ENCODE data around the gene MNAT1.

DNA sequence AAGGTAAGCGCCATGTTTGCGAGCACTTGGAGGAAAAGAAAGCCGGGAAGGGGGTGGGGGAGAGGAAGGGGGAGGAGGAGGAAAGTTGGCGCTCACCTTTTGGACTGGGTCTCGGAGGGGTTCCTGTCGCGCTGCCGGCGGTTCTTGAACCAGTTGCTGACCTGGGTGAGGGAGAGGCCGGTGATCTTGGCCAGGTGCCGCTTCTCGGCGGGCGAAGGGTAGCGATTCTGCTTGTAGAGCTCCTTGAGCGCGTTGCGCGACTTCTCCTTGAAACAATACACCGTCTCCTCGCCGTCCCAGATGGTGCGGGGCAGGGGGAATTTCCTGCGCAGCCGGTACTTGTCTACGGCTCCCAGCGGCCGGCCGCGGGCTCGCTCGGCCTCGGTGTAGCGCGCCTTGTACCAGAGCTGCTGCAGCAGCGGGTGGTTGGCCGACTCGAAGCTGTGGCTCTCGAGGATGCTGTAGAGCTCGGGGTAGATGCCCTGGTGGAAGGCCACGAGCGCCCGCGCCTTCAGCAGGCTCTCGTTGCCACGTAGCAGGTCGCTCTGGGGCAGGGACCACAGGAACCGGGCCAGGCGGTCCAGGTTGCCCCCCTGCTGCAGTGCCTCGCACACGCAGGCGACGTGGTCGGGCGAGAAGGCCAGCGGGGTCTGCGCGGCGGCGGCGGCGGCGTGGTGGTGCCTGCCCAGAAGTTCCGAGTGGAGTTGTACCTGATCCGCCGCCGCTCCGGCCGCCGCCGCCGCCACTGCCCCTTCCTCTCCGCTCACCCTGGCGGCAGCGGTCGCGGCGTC lies 11.2 kb upstream of the MNAT1 start:
- TF ChIP-seq, protein P1, sequence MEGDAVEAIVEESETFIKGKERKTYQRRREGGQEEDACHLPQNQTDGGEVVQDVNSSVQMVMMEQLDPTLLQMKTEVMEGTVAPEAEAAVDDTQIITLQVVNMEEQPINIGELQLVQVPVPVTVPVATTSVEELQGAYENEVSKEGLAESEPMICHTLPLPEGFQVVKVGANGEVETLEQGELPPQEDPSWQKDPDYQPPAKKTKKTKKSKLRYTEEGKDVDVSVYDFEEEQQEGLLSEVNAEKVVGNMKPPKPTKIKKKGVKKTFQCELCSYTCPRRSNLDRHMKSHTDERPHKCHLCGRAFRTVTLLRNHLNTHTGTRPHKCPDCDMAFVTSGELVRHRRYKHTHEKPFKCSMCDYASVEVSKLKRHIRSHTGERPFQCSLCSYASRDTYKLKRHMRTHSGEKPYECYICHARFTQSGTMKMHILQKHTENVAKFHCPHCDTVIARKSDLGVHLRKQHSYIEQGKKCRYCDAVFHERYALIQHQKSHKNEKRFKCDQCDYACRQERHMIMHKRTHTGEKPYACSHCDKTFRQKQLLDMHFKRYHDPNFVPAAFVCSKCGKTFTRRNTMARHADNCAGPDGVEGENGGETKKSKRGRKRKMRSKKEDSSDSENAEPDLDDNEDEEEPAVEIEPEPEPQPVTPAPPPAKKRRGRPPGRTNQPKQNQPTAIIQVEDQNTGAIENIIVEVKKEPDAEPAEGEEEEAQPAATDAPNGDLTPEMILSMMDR (IDR thresholded peaks at IDR 0.05) = no peak
- TF ChIP-seq EZH2 (IDR thresholded peaks at IDR 0.05) (no peak), EZH2phosphoT487 (IDR thresholded peaks at IDR 0.05) (no peak)

All from neural progenitor cell (in vitro differentiated cells).